Keratinocyte (primary cell): ENCODE measurements around the gene LRRC27. TPM values are rescaled to one million over a fixed set of nuclear protein-coding genes. Genes with fewer than 3 reads are reported as not detected.

Experiments
- DNase-seq: peaks from one replicate; pipeline ENCODE4 v3.0.0-alpha.2; 2011; ENCODE audit warnings: low read depth, missing footprints, low spot score
- FAIRE-seq: peaks from 2 replicates; lab custom pipeline; 2011; peaks lifted over from hg19 to GRCh38; lab: Jason Lieb, UNC
- H2AFZ ChIP-seq: 2 replicates; pipeline ENCODE4 v1.6.0; 2012; ENCODE audit warnings: low read length, control low read depth, inconsistent platforms; ENCODE audit not compliant: control insufficient read depth
- H3K27ac ChIP-seq: 2 replicates; pipeline ENCODE4 v1.5.1; 2011; ENCODE audit warnings: low read length; ENCODE audit not compliant: control insufficient read depth, insufficient read depth
- H3K27me3 ChIP-seq: 3 replicates; pipeline ENCODE4 v1.6.0; 2011; ENCODE audit warnings: low read length; ENCODE audit not compliant: control insufficient read depth, insufficient read depth; ENCODE audit errors: extremely low read depth
- H3K36me3 ChIP-seq, 2 experiments: 2 replicates in 1 of 2; 3 replicates in 1 of 2; pipeline ENCODE4 v1.5.1; 2011; ENCODE audit warnings: low read length in 2 of 2, mild to moderate bottlenecking in 1 of 2; ENCODE audit not compliant: control insufficient read depth in 2 of 2, insufficient read depth in 2 of 2; ENCODE audit errors: extremely low read depth in 1 of 2
- H3K4me1 ChIP-seq: 3 replicates; pipeline ENCODE4 v1.5.1; 2011; ENCODE audit warnings: low read length; ENCODE audit not compliant: control insufficient read depth, insufficient read depth; ENCODE audit errors: extremely low read depth
- H3K4me2 ChIP-seq: 3 replicates; pipeline ENCODE4 v1.6.0; 2011; ENCODE audit warnings: low read depth, low read length; ENCODE audit not compliant: control insufficient read depth, insufficient read depth; ENCODE audit errors: extremely low read depth
- H3K4me3 ChIP-seq, 3 experiments: fragments of 200-600 bp in 1 of 3; sonication (generic) in 1 of 3; 2 replicates in 2 of 3; 3 replicates in 1 of 3; pipeline ENCODE4 v1.5.1; 2011 to 2016; ENCODE audit warnings: low read length in 3 of 3, mild to moderate bottlenecking in 3 of 3, control low read depth in 2 of 3, inconsistent platforms in 1 of 3, low read depth in 1 of 3, mixed read lengths in 1 of 3, mixed run types in 1 of 3, moderate library complexity in 1 of 3; ENCODE audit not compliant: control insufficient read depth in 2 of 3, insufficient read depth in 2 of 3; ENCODE audit errors: extremely low read depth in 1 of 3
- H3K79me2 ChIP-seq: 2 replicates; pipeline ENCODE4 v1.6.0; 2012; ENCODE audit warnings: low read length; ENCODE audit not compliant: control insufficient read depth, insufficient read depth
- H3K9ac ChIP-seq: 3 replicates; pipeline ENCODE4 v1.6.0; 2011; ENCODE audit warnings: low read length; ENCODE audit not compliant: control insufficient read depth, insufficient read depth; ENCODE audit errors: extremely low read depth
- H3K9me1 ChIP-seq: 3 replicates; pipeline ENCODE4 v1.6.0; 2011; ENCODE audit warnings: low read length; ENCODE audit not compliant: control insufficient read depth, insufficient read depth; ENCODE audit errors: extremely low read depth
- H3K9me3 ChIP-seq: 2 replicates; pipeline ENCODE4 v1.5.1; 2012; ENCODE audit warnings: low read depth, low read length; ENCODE audit not compliant: control insufficient read depth
- H4K20me1 ChIP-seq: 3 replicates; pipeline ENCODE4 v1.6.0; 2011; ENCODE audit warnings: low read length; ENCODE audit not compliant: control insufficient read depth, insufficient read depth; ENCODE audit errors: extremely low read depth
- CTCF ChIP-seq, 3 experiments: IDR thresholded peaks in 1 of 3; conservative IDR thresholded peaks in 1 of 3; optimal IDR thresholded peaks in 1 of 3; 2 replicates in 2 of 3; 3 replicates in 1 of 3; pipeline versions ENCODE3 to v1.5.1; 2011; ENCODE audit warnings: low read length in 3 of 3, mild to moderate bottlenecking in 3 of 3, moderate library complexity in 2 of 3, control low read depth in 1 of 3, inconsistent platforms in 1 of 3; ENCODE audit not compliant: insufficient read depth in 2 of 3; ENCODE audit errors: extremely low read depth in 1 of 3
- EZH2 ChIP-seq: IDR thresholded peaks from one replicate; pipeline ENCODE4 v1.6.1; 2012; ENCODE audit warnings: inconsistent platforms, mild to moderate bottlenecking, low read length, moderate library complexity
- dilution Hi-C: fragments of 300-500 bp; cut with MboI; formaldehyde crosslinking; loops from one replicate; pipeline ENCODE4 v1.7.0; 2020; ENCODE audit warnings: low sequenced_read_pairs; ENCODE audit not compliant: extremely low pct_ligation_motif_present
- polyA plus RNA-seq, 5 experiments: library from polyadenylated mRNA; depleted of rRNA in 3 of 5; stranded (reverse) in 3 of 5; stranded (forward) in 1 of 5; unstranded in 1 of 5; fragments of >200 nt; gene quantifications; 1 replicate in 1 of 5; 2 replicates in 3 of 5; 3 replicates in 1 of 5; pipeline versions ENCODE4 v1.2.1 to v1.2.3, GENCODE V29; 2011 to 2012; ENCODE audit warnings: missing spikeins in 2 of 5, low read depth in 1 of 5, low replicate concordance in 1 of 5

LRRC27 gene
- polyA plus RNA-seq, 1 donor (not counting 4 experiments of a cell fraction or from before 2014, with no cell fraction given): 3.0 TPM

- TF ChIP-seq CTCF (optimal IDR thresholded peaks at IDR 0.05 in 1 of 3, IDR thresholded peaks at IDR 0.05 in 1 of 3, conservative IDR thresholded peaks at IDR 0.05 in 1 of 3; ENCODE audit: extremely low read depth in 1 of 3, insufficient read depth in 2 of 3, low read length in 3 of 3) (no peak), EZH2 (no peak)
- Histone ChIP-seq H3K27ac (no peak overlapping the region), H3K9ac (no peak overlapping the region), H2AFZ (no peak overlapping the region), H3K4me2 (no peak overlapping the region), H3K36me3 (no peaks in the 10 kb centered on the region), H3K4me1 (peaks cover 9% of the 10 kb centered on the region), H3K9me3 (no peaks in the 10 kb centered on the region), H3K79me2 (no peaks in the 10 kb centered on the region), H3K4me3 (no peak overlapping the region), H3K27me3 (no peaks in the 10 kb centered on the region), H4K20me1 (no peaks in the 10 kb centered on the region), H3K9me1 (no peaks in the 10 kb centered on the region)
- dilution Hi-C loops: no loop called here
- FAIRE-seq (no peak), DNase-seq (no peak)
These were observed 10.3 kb upstream of the LRRC27 start for GRCh38 chr10:132321726-132322125.

- dilution Hi-C loops: no loop called here
- Histone ChIP-seq H4K20me1 (no peaks in the 10 kb centered on the region), H3K79me2 (peaks cover 2% of the 10 kb centered on the region), H2AFZ (no peak overlapping the region), H3K9me1 (no peaks in the 10 kb centered on the region), H3K27me3 (no peaks in the 10 kb centered on the region), H3K4me3 (no peak overlapping the region), H3K9ac (no peak overlapping the region), H3K4me2 (no peak overlapping the region), H3K27ac (no peak overlapping the region), H3K4me1 (peaks cover 9% of the 10 kb centered on the region), H3K36me3 (no peaks in the 10 kb centered on the region), H3K9me3 (no peaks in the 10 kb centered on the region)
- FAIRE-seq (no peak), DNase-seq (no peak)
- TF ChIP-seq EZH2: no peak
These were observed 9.4 kb upstream of the LRRC27 start for GRCh38 chr10:132322586-132323048.

- Histone ChIP-seq H3K79me2 (peaks cover 15% of the 10 kb centered on the region), H3K9me3 (no peaks in the 10 kb centered on the region), H3K4me3 (no peak overlapping the region), H3K27me3 (no peaks in the 10 kb centered on the region), H3K9ac (no peak overlapping the region), H3K4me1 (peaks cover 9% of the 10 kb centered on the region), H3K9me1 (no peaks in the 10 kb centered on the region), H3K36me3 (peaks cover 0 to 1% of the 10 kb centered on the region in 2 experiments), H2AFZ (no peak overlapping the region), H4K20me1 (no peaks in the 10 kb centered on the region), H3K4me2 (no peak overlapping the region), H3K27ac (no peak overlapping the region)
- FAIRE-seq (no peak), DNase-seq (no peak)
- dilution Hi-C loops: no loop called here
- TF ChIP-seq CTCF (optimal IDR thresholded peaks at IDR 0.05 in 1 of 3, IDR thresholded peaks at IDR 0.05 in 1 of 3, conservative IDR thresholded peaks at IDR 0.05 in 1 of 3; ENCODE audit: extremely low read depth in 1 of 3, insufficient read depth in 2 of 3, low read length in 3 of 3): no peak
- no peak for TF ChIP-seq EZH2
These were observed 7.8 kb upstream of the LRRC27 start for GRCh38 chr10:132324186-132324585.
